ENCODE results near the gene ATP8B3.

The ATP8B3 gene

DNA sequence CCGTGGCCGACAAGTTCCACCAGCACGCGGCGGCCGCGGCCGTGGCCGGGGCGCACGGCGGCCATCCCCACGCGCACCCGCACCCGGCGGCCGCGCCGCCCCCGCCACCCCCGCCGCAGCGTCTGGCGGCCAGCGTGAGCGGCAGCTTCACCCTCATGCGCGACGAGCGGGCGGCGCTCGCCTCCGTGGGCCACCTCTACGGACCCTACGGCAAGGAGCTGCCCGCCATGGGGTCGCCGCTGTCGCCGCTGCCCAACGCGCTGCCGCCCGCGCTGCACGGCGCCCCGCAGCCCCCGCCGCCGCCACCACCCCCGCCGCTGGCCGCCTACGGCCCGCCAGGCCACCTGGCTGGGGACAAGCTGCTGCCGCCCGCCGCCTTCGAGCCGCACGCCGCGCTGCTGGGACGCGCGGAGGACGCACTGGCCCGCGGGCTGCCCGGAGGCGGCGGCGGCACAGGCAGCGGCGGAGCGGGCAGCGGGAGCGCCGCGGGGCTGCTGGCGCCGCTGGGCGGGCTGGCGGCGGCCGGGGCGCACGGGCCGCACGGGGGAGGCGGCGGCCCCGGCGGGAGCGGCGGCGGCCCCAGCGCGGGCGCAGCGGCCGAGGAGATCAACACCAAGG, 57.9 kb downstream of the ATP8B3 start:
- no peak for DNase-seq

DNA sequence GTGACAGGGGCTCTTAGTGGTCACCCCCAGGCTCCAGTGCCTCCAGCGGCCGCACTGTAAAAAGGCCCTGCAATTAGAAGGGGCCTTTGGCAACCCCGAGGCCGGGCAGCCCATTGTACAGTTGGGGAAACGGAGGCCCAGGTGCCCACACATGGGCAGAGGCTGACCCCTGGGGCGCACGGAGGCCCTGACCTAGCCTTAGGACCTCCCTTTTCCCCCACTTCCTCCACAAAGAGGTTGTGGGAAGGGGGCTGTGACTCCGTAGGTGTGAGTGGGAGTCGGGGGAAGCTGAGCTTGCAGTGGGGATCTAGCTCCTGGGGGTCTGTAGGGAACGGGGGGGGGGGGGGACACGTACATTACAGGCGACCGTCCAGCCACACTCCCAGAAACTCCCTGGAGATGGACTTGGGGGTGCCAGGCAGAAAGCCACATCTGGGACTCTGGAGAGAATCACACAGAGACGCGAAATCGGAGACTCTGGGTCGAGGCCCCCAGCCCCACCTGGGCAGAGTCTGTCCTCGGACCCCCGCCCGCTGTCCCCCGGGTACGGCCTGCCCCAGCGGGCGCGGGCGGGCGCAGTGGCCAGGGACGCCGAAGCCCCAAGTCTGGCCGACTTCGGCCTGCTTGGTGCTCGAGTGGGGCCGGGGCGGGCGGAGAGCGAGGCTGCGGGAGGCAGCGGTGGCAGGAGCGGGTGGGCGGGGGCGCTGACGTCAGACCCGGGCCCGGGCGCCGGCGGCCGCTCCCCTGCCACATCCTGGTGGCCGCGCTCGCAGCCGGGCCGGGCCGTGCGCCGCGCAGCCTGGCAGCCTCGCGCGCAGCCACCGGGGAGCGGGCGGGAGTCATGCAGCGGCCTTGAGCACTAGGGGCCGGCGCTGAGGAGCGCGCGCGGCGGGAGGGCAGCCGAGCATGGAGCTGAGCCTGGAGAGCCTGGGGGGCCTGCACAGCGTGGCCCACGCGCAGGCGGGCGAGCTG, 59.0 kb downstream of the ATP8B3 start, which contains the start of gene ONECUT3:
Gene ONECUT3 (plus strand): TSS at position 750 of the 972 bp plus-strand sequence. CDS start 157 bp downstream, at position 907.
- DNase-seq, result no peak

DNA sequence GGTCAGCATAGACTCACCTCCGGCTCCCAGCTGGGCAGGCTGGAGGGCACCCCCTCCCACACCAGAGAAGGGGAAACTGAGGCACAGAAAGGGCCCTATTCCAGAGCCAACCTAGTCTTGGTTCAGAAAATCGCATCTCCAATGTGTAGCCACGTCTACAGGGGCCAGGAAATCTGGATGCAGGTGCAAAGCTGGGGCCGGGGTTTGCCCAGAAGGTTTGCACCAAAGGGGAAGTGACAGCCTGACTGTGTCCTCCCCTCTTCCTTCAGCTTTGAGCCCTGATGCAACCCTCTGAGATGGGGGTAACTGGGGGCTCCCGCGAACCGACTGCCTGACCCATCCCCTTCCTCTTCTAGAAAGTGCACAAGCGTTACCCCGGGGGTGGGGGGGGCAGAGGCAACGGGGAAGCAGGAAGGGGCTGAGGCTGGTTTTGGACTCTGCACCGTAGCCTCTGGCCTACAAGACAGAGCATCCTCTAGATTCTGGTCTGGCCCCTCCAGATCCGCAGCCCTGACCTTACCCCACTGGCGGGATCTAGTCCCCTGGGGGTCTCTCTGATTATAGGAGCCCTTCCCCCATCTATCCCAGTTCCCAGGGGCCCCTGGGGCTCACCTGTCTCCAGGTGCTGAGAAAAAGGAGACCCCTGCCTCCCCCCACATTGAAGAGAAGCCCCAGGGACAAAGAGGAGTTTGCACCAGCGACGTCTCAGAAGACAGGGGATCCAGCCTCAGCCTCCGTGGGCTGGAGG, 59.9 kb downstream of the ATP8B3 start:
- no peak for DNase-seq

DNA sequence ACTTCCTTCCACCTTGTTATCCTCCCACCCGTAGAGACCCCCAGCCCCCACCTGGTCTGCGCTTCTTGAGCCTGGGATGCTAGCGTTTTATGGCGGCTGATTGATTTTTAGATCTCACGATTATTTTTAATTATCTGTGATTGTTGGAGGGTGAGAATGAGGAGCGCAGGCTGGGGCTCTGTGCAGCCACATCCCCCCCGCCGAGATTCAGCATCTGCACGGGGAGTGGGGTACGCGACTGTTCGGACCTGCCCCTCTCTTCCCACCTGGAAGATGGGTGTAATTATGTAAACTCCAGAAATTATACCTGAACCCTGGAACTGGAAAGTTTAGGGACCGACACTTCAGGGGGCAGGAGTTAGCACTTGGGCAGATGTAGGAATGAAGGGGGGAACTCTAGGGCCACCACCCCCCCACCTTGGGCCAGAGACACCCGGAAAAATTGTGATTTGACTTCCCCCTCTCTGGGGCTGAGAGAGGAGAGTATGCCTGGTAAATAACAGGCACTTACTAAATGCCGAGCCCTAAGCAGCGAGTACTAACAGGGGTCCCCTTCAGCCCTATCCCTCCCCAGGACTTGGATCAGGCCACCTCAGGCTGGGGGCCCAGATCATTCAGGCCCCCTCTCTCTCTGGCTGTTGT, 60.6 kb downstream of the ATP8B3 start:
- no peak for DNase-seq

DNA sequence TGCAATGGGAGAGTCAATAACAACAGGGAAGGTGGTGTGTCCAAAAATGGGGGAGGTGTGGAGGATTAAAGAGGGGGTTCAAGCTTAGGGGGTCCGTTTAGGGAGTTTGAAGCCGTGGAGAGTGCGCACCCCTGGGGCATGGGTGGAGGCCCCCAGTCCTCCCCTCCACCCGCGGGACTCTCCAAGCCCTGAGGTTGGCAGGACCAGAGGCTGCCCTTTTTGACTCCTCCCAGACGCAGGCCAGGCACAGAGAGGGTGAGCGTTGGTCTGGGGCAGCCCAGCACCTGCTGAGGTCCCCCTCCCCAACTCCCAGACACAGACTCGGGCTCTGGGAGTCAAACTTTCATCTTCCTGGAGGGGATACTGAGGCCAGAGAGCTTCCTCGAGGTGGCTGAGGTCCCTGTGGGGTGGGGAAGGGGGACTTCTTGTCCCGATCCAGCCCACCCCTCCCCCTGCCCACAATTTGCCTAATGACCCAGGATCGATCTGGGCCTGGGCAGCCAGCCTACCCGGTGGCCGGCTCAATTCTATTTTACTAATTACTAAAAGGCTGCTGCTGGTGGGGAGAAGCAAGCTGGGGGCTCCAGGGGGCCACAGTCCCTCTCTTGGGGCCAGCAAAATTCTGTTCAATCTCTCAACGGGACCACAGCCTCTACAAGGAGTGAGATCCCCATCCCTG, 61.6 kb downstream of the ATP8B3 start:
- no peak for DNase-seq

DNA sequence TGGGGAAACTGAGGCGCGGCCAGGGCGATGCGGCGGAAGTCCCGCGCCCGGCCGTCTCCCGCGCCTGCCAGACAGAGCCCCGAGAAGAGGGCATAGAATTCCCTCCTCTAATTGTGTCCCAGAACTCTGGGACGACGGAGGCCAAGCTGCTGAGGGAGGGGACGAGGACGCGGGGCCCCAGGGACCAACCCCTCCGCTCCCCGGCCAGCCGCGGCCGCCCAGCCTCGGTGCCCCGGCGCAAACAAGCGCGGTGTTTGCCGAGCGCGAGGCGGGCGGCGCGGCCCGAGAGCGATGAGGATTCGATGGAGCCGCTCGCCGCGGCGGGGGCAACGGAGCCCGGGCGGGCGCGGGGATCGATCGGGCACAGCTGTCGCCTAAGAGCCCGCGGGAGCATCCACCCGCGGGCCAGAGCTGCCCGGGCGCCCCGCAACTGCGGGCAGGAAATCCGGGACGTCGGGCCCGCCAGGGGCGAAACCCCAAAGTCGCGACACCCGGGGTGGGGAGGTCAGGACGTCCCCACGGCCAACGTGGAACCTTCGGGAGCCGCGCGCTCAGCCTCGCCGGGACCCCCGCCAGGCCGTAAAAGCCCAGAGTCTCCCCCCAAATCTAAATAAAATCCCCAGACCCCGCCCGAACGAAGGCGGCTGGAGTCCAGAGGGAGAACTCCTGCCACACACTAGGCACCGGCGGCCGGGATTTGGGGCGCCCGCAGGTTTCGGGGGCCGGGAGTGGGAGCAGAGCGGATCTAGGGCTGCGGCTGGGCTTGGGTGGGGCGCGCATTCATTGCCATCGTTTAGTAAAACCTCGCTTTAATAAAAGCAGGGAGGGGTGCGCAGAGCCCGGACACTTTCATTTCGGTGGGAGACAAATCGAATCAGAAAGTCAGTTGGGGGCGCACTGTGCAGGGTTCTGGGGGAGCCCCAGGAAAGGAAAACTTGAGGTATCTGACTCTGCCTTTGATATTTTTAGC, 62.4 kb downstream of the ATP8B3 start:
- no peak for DNase-seq

DNA sequence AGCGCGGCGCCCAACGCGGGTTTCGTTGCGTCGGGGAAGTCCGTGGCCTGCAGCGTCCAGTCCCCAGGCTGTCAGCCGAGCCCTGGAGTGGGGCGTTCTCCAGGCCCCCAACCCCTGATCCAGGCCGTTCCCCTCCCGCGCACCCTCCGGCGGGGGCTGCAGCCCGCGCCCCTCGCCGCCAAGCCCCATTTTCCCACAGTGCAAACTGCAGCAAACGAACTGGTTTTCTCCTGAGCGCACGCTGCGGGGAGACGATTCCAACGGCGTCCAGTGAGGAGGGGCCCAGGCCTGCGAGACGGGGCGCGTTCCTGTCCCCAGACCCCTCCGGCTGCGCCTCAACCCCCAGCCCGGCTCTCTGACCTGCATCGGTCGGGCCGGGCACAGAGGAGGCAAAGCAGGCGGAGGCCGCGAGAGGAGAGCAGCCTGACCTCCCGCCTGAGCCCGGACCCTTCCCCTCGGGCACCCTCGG, 63.2 kb downstream of the ATP8B3 start:
- no peak for DNase-seq

DNA sequence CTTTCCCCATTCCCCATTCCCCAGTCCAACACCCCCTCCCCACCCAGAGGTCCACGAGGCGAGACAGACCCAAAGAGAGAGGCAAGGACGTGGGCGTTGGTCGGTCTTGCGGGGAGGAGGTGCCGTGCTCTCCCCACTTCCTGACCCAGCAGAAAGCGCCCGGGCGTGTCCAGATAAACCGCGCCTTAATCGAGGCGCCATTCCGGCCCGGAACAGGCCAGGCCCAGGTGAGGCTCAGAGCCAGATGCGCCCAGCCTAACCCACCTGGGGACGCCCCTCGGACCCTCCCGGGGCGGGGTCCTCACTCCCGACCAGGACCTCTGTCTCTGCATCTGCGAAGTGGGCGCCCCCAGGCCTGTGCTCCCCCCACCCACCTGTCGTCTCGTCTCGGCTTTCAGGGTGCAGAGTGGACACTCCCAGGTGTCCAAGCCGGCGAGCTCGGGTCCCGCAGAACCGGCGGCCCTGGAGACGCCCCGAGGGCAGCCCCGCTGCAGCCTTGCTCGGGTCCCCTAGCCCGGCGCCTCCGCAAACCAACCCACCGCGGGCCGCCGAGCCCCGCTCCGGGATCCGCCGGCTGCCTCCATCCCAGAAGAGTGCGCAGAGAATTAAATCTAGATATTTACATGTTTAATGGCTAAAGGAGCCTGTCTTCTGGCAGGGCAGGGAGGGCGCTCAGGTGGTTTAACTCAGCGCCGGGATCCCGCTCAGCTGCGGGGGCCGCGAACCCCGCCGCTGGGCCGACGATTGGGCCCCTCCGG, 63.8 kb downstream of the ATP8B3 start:
- DNase-seq, result no peak

DNA sequence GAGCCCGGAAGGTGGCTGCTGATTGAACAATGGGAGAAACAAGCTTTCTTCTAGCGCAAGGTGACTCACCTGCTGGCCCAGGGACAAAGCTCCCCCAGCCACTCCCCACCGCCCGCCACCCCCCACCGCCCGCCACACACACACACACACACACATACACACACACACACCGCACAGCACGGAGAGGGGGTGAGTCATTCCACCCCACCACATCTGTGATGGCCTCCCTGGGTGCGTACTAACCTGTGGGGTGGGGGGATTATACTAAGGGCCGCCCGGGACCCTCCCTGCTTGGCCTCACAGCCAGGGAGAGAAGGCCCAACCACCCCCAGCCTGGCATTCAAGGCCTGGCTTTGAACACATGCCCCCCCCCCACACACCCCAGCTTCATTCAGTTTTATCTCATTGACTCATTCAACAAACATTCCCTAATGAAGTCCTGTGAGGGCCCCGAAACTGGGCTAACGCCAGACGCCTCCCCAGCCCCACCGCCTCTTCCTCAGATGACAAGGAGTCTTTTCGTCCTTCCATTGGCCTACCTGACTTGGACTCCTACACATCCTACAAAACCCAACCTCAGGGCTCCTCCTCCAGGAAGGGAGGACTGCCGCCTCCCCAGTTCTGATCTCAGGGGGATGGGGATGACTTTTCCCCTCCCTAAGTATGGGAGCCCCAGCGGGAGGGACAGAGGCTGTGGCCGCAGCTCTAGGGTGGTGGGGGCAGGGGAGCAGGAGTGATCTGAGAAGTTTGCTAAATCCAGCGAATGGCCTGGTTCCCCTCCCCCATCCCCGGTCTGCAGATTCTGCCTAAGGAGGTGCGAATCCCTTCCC, 64.6 kb downstream of the ATP8B3 start:
- DNase-seq, result no peak

DNA sequence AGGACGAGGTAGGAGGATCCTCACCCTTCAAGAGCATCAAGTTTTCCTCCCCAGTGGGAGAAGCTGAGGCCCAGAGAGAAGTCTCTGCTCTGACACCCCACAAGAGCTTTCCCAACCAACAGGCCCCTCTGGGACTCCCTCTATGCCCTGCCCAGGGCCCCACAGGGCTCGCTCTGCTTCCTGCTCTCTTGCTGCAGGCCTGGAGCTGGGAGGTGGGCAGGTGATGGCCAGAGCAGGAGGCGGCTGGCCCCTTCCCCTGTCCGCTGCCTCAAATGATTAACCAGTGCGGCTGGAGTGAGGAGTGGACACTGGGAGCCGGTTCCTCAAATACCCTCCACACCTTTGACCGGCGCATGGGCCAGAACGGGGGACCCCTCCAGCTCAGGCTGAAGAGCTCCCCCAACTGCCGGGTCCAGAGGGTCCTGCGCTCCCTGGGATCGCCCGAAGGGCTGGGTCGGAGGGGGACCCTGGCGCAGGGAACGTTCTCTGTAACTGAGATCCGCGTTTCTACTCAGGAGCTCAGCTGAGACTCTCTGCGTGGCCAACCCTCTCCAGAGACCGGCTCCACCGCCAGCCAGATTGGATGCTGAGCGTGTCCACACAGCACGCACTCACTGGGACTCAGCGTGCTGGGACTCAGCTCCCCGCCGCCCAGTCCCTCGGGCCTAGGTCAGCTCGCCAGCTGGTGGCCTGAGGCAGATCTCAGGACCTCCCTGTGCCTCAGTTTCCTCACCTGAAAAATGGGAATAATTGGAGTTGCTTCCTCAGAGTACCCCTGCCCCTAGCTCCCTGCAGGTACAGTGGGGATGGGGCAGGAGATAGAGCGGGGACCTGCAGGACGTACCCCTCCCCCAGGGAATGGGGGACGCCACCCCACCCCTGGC, 65.4 kb downstream of the ATP8B3 start:
- no peak for DNase-seq

DNA sequence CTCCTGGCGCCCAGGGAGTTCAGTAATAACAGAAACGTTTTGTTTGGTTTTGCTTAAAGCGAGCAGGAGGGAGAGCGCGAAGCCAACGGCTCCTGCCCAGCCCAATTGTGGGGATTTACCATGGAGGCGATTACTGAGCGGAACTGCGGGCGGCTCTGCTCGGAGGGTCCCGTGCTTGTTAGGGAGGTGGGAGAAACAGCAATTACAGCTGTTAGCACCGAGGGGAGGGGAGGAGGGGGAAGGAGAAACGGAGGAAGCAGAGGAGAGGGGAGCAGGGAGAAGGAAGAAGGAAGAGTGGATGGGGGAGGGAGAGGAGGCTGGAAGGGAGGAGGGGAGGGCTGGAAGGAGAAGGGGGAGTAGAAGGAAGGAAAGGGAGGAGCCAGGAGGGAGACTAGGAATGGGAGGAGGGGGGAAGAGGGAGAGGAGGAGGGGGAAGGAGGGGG, 66.5 kb downstream of the ATP8B3 start:
- DNase-seq, result no peak

DNA sequence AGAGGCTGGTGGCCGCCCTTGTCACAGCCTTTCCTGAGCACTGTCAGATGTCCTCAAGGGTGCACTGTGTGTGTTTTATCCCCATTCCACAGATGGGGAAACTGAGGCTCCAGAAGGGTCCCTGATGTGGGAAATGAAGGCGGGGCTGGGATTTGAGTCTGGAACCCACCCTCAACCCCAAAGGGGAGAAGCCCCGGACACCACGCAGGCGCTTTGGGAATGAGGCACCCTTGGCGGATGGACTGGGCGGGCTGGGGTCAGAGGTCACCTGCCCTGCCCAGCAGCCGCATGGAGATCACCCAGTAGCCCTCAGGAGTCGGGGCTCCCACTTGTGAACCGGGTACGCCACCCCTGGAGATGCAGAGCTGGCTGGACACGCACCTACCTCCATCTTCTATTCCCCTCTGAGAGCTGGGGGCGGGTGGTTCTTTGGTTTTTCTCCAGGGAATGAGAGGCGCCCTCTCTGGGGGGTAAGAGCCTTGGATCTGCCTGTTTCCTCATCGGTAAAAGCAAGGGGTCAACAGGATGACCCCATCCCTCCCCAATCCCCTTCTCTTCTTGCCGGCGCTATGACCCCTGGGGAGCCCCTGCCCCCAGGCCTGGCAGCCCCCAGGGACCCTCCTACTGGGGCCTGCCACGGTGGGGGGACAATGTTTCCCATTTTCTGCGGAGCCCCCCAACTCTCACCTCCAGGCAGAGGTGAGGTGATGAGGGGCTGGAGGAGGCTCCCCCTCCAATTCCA, 67.1 kb downstream of the ATP8B3 start:
- no peak for DNase-seq

DNA sequence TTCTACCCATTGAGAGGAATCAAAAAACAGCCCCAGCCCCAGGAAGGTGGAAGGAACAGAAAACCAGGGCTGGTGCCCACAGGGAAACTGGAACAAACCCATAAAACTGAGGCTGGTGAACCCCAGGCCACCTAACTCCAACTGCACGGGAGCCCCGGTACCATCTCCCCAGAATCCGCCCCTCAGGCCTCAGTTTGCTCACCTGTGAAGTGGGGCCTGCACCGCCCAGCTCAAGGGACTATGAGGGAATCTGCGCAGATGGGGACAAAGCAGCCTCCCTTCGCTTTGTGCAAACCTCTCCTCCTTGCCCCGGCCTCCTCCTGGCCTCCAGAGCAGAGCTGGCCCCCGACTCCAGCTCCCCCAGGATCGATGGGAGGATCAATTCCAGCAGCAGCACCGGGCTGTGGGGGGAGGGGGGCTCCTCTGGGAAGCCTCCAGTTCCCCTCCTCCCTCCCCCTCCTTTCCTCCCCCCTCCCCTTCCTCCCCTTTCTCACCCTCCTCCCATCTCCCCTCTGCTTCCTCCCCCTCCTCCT, 67.9 kb downstream of the ATP8B3 start:
- DNase-seq, result no peak

DNA sequence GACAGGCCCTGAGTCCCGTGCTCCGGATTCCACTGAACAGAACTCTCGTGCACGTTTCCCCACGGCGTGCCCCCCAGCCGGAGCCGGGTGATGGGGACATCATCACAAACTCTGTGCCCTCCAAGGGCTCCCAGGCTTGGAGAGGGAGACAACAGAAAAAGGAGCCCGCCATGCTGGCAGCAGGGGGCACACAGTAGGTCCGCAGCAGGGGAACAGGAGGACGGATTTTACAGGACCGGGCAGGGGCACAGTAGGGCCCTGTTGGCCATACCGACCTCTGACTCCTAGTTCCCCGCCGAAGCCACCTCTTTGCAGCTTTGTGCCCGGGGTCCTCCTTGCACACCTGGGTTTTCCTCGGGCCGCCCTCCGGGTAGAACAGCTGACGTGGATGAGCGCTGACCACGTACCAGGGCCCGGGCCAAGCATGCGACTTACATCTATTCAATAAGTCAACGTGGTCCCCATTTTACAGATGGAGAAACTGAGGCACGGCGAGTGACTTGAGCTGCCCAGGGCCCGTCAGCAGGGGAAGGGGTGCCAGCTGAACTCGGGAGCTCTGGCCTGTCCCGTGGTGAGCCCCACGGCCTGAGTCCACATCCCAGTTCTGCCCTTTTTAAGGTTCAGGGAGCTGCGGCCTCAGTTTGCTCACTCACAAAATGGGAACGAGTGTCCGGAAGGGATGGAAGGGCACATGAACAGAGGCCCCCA, 68.9 kb downstream of the ATP8B3 start:
- no peak for DNase-seq

DNA sequence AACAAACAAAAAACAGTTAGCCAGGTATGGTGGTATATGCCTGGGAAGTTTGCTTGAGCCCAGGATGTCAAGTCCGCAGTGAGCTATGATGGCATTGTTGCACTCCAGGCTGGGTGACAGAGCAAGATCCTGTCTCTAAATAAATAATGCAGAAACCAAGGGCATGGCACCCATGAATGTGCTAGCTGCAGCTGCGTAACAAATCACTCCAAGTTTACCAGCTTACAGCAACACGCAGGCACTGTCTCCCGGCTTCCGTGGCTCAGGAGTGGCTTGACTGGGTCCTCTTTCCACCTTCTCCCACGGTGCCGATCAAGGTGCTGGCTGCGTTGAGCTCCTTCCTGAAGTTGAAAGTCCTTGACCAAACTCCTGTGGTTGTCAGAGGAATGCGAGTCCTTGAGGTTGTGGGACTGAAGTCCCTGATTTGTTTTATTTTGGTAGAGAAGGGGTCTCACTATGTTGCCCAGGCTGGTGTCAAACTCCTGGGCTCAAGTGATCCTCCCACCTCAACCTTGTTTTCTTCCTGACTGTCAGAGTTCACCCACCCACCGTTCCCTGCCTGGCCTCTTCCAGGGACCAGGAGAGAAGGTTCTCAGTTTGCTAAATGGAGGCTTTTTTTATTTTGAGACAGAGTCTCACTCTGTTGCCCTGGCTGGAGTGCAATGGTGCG, 72.0 kb downstream of the ATP8B3 start:
- DNase-seq, result no peak

DNA sequence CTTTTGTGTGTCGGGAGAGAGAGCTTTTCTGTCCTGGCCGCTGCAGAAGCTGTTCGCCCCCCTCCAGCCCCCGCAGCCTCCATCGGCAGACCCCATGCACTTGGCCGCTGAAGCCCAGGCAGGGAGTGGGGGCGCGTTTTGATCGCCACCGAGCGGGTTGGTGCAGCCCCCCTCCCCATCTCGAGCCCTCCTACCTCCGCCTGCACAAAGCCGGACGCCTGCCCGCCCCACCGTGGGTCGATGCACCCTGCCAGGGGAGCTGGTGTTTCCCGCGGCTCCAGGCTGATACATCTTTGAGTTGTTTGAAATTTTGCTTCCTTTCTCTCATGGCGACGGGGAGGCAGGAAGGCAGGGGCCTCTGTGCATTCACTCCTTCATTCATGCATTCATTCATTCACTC, 75.1 kb downstream of the ATP8B3 start:
- DNase-seq, result no peak

Data from T-helper 1 cell (primary cell).